IPS DF 6.9 (cell line): ENCODE measurements around the gene ZDHHC24.

Source experiments
- DNase-seq: peaks from one replicate; pipeline ENCODE4 v3.0.0-alpha.2; 2013; ENCODE audit warnings: low read depth, low spot score
- H3K27ac ChIP-seq: one replicate; pipeline ENCODE4 v1.5.1; 2013; ENCODE audit warnings: low read length, control low read depth
- H3K27me3 ChIP-seq: 2 replicates; pipeline ENCODE4 v1.6.1; 2013; ENCODE audit warnings: mild to moderate bottlenecking, low read length; ENCODE audit not compliant: control insufficient read depth, insufficient read depth
- H3K36me3 ChIP-seq: 2 replicates; pipeline ENCODE4 v1.6.1; 2013; ENCODE audit warnings: low read length; ENCODE audit not compliant: control insufficient read depth, insufficient read depth
- H3K4me1 ChIP-seq: 2 replicates; pipeline ENCODE4 v1.6.1; 2013; ENCODE audit warnings: low read length; ENCODE audit not compliant: control insufficient read depth, insufficient read depth
- H3K4me3 ChIP-seq: 2 replicates; pipeline ENCODE4 v1.5.1; 2013; ENCODE audit warnings: mild to moderate bottlenecking, low read length
- H3K9me3 ChIP-seq: 2 replicates; pipeline ENCODE4 v1.6.1; 2013; ENCODE audit warnings: low read length, inconsistent platforms; ENCODE audit not compliant: control insufficient read depth, insufficient read depth
- WGBS: extraction: QIAGEN DNeasy Blood & Tissue Kit; methylation state at CpG from one replicate; pipeline ENCODE4 v1.1.7; 2013; ENCODE audit warnings: mixed read lengths, missing lambda C conversion rate; ENCODE audit not compliant: insufficient read length, insufficient coverage; 5-methylcytosine and 5-hydroxymethylcytosine counted together

Gene ZDHHC24

GRCh38 chr11:66556086-66556485, 10.2 kb upstream of the ZDHHC24 start:
- Histone ChIP-seq H3K27me3 (no peaks in the 10 kb centered on the region), H3K4me1 (no peaks in the 10 kb centered on the region), H3K36me3 (peaks cover 32% of the 10 kb centered on the region), H3K27ac (no peak overlapping the region), H3K9me3 (no peaks in the 10 kb centered on the region), H3K4me3 (no peak overlapping the region)
- WGBS, result no CpG with 5 or more reads among the region's 7 CpGs
- no peak for DNase-seq

DNA sequence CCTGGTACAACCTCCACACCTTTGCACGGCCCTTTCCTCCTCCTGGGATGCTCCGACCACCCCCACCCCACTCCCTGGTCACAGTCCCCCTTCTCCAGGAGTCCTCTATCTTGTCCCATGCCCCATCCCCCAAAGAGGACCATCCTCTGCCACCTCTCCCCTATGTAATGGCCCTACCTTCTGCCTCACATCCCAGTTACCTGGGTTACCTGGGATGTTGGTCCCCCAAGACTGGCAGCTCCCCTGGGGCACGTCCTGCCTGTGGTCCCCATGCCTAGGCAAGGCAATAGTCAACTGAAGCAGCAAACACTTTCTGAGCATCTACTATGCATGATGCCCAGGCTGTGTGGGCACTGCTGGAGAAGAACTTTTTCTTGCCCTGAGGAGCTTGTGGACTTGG, 9.6 kb upstream of the ZDHHC24 start:
- Histone ChIP-seq H3K4me3 (no peak overlapping the region), H3K36me3 (peaks cover 28% of the 10 kb centered on the region), H3K4me1 (no peaks in the 10 kb centered on the region), H3K27me3 (no peaks in the 10 kb centered on the region), H3K9me3 (no peaks in the 10 kb centered on the region), H3K27ac (no peak overlapping the region)
- DNase-seq, result no peak
- WGBS, result no CpG with 5 or more reads among the region's 3 CpGs

DNA sequence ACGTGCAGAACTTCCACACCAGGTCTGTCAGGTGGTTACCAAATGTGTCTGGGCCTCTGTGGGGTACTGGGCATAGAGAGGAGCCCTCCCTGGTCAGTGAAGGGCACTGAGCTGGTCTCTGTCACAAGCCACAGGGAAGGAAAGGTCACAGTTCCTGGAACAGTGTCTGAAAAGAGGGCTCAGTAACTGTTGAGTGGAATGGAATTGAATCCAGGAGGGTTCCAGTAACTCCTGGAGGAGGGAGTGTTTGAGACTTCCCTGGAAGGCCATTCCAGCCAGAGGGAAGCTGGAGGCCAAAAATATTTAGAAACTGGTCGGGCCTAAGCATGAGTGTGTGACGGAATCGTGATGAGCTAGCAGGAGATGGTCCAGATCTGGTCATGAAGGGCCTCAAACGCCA, 8.8 kb upstream of the ZDHHC24 start:
- Histone ChIP-seq H3K9me3 (no peaks in the 10 kb centered on the region), H3K36me3 (peaks cover 26% of the 10 kb centered on the region), H3K4me3 (no peak overlapping the region), H3K27ac (no peak overlapping the region), H3K4me1 (no peaks in the 10 kb centered on the region), H3K27me3 (no peaks in the 10 kb centered on the region)
- no CpG with 5 or more reads among the region's 5 CpGs for WGBS
- no peak for DNase-seq

- no peaks in the 10 kb centered on the region for H3K9me3 ChIP-seq
- H3K27ac ChIP-seq, result no peak overlapping the region
- DNase-seq, result no peak
- H3K4me1 ChIP-seq, result peaks cover 2% of the 10 kb centered on the region; the same call in 1 of the 2 replicates
- WGBS, result no CpG with 5 or more reads among the region's 4 CpGs
- H3K27me3 ChIP-seq, result no peaks in the 10 kb centered on the region
- no peak overlapping the region for H3K4me3 ChIP-seq
- peaks cover 7% of the 10 kb centered on the region for H3K36me3 ChIP-seq
Measured at GRCh38 chr11:66550887-66551286, 5.0 kb upstream of the ZDHHC24 start.

- no peaks in the 10 kb centered on the region for H3K27me3 ChIP-seq
- no CpG with 5 or more reads among the region's 3 CpGs for WGBS
- H3K4me3 ChIP-seq, result no peak overlapping the region
- peaks cover 2% of the 10 kb centered on the region; the same call in 1 of the 2 replicates for H3K4me1 ChIP-seq
- no peak for DNase-seq
- H3K27ac ChIP-seq, result no peak overlapping the region
- peaks cover 3% of the 10 kb centered on the region; the same call in 1 of the 2 replicates for H3K36me3 ChIP-seq
- H3K9me3 ChIP-seq, result no peaks in the 10 kb centered on the region
Measured at GRCh38 chr11:66549696-66550095, 3.8 kb upstream of the ZDHHC24 start.

GRCh38 chr11:66548774-66549630, 3.2 kb upstream of the ZDHHC24 start:
- H3K27ac ChIP-seq, result no peak overlapping the region

GRCh38 chr11:66548041-66548440, 2.2 kb upstream of the ZDHHC24 start:
- no peaks in the 10 kb centered on the region for H3K36me3 ChIP-seq
- no peaks in the 10 kb centered on the region for H3K9me3 ChIP-seq
- H3K27ac ChIP-seq, result no peak overlapping the region
- H3K4me1 ChIP-seq, result peaks cover 2% of the 10 kb centered on the region; the same call in 1 of the 2 replicates
- no CpG with 5 or more reads among the region's 11 CpGs for WGBS
- H3K4me3 ChIP-seq, result peak overlapping the region; percentile 8; the same call in 1 of the 2 replicates
- no peak for DNase-seq
- H3K27me3 ChIP-seq, result no peaks in the 10 kb centered on the region

More at GRCh38 chr11:66548774-66549630, 3.2 kb upstream of the ZDHHC24 start:
- Histone ChIP-seq H3K27me3 (no peaks in the 10 kb centered on the region), H3K9me3 (no peaks in the 10 kb centered on the region), H3K4me1 (peaks cover 2% of the 10 kb centered on the region; the same call in 1 of the 2 replicates), H3K36me3 (no peaks in the 10 kb centered on the region), H3K4me3 (no peak overlapping the region)
- no CpG with 5 or more reads among the region's 16 CpGs for WGBS
- DNase-seq, result no peak

DNA sequence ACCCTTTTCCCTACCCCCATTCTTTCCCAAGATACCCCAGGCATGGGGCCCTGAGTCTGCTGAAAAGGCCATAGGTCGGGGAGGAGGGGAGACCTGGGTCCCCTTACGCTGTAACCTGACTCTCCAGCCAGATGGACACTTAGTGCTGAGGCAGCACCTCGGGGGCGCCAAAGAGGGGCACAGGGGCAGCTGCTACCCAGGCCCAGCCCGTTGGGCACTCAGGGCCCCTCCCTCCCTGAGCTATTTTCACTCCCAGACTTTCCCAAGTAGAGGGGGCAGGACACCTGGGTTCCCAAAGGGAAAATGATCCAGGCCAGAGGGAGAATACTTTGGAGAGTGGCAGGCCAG, 1.8 kb upstream of the ZDHHC24 start:
- WGBS, result no CpG with 5 or more reads among the region's 5 CpGs
- no peaks in the 10 kb centered on the region for H3K27me3 ChIP-seq
- no peak overlapping the region for H3K27ac ChIP-seq
- no peaks in the 10 kb centered on the region for H3K9me3 ChIP-seq
- no peak for DNase-seq
- H3K4me3 ChIP-seq, result peak overlapping the region; percentile 82; the same call in 1 of the 2 replicates
- H3K4me1 ChIP-seq, result peaks cover 2% of the 10 kb centered on the region; the same call in 1 of the 2 replicates
- H3K36me3 ChIP-seq, result no peaks in the 10 kb centered on the region

GRCh38 chr11:66546966-66547661, 1.3 kb upstream of the ZDHHC24 start:
- H3K4me3 ChIP-seq, result peak overlapping the region; percentile 82; the same call in 1 of the 2 replicates
- H3K36me3 ChIP-seq, result no peaks in the 10 kb centered on the region
- H3K27ac ChIP-seq, result no peak overlapping the region
- no peak for DNase-seq
- H3K27me3 ChIP-seq, result no peaks in the 10 kb centered on the region
- H3K9me3 ChIP-seq, result no peaks in the 10 kb centered on the region
- no CpG with 5 or more reads among the region's 18 CpGs for WGBS
- peaks cover 2% of the 10 kb centered on the region; the same call in 1 of the 2 replicates for H3K4me1 ChIP-seq

- peak within 1 kb of the TSS; percentile 82 for H3K4me3 ChIP-seq
- no peak within 1 kb of the TSS for H3K27ac ChIP-seq
- no peaks in the 10 kb centered on the region for H3K27me3 ChIP-seq
- H3K4me1 ChIP-seq, result peaks cover 2% of the 10 kb centered on the region; the same call in 1 of the 2 replicates
- WGBS, result no CpG with 5 or more reads among the region's 37 CpGs
- no peak for DNase-seq
- H3K9me3 ChIP-seq, result no peaks in the 10 kb centered on the region
- H3K36me3 ChIP-seq, result no peaks in the 10 kb centered on the region
Measured at GRCh38 chr11:66546368-66546965, 619 bp upstream of the ZDHHC24 start, which contains the start of gene ACTN3. ACTN3 (plus strand) TSS chr11:66546903; CDS start chr11:66546938, 35 bp downstream.
